OCI-LY7 (cell line): Measurements from ENCODE around the gene PALB2. TPM values are rescaled to one million over a fixed set of nuclear protein-coding genes. Genes with fewer than 3 reads are reported as not detected.

Source experiments
- BruUV-seq: library from RNA; stranded (reverse); fragments of 400-500 nt; replicated peaks from 2 replicates; lab custom pipeline; 2021; lab: Mats Ljungman, UMichigan
- CTCF ChIA-PET: fragments of 300-600 bp; sonication (Branson Sonifier 250); formaldehyde crosslinking; loops from one replicate; lab custom pipeline; 2022; ENCODE audit warnings: antibody characterized with exemption; ENCODE audit not compliant: unreplicated experiment; lab: Charles Lee
- POLR2A ChIA-PET: fragments of 300-600 bp; sonication (Branson Sonifier 250); formaldehyde crosslinking; loops from one replicate; lab custom pipeline; 2022; ENCODE audit warnings: antibody characterized with exemption; lab: Charles Lee
- DNase-seq: peaks from one replicate; pipeline ENCODE4 v3.0.0-alpha.2; 2015; ENCODE audit warnings: low spot score
- H2AFZ ChIP-seq: fragments of 200-600 bp; sonication (generic), shearing (Covaris generic); 2 replicates; pipeline ENCODE4 v1.6.1; 2014; ENCODE audit warnings: mild to moderate bottlenecking, antibody characterized with exemption, low read length, moderate library complexity
- H3K27ac ChIP-seq: fragments of 200-600 bp; sonication (generic); 2 replicates; pipeline ENCODE4 v1.5.1; 2014; ENCODE audit warnings: mixed run types, low read depth, mild to moderate bottlenecking, moderate library complexity, low read length, inconsistent platforms; ENCODE audit not compliant: poor library complexity, severe bottlenecking
- H3K36me3 ChIP-seq: fragments of 200-600 bp; sonication (generic); 2 replicates; pipeline ENCODE4 v1.6.1; 2014; ENCODE audit warnings: mild to moderate bottlenecking, antibody characterized with exemption, low read length, moderate library complexity, mixed read lengths; ENCODE audit not compliant: insufficient read depth
- H3K4me1 ChIP-seq: fragments of 200-600 bp; sonication (generic); 2 replicates; pipeline ENCODE4 v1.5.1; 2014; ENCODE audit warnings: mild to moderate bottlenecking, low read length; ENCODE audit not compliant: insufficient read depth, poor library complexity, severe bottlenecking
- H3K4me2 ChIP-seq: fragments of 200-600 bp; sonication (generic); 2 replicates; pipeline ENCODE4 v1.6.1; 2014; ENCODE audit warnings: mild to moderate bottlenecking, low read length
- H3K4me3 ChIP-seq: fragments of 200-600 bp; sonication (generic); 2 replicates; pipeline ENCODE4 v1.5.1; 2014; ENCODE audit warnings: mild to moderate bottlenecking, low read depth, low read length; ENCODE audit not compliant: poor library complexity, severe bottlenecking
- H3K79me2 ChIP-seq: fragments of 200-600 bp; sonication (generic); 2 replicates; pipeline ENCODE4 v1.6.1; 2016; ENCODE audit warnings: low read depth, mild to moderate bottlenecking, low read length, moderate library complexity, mixed read lengths; ENCODE audit not compliant: insufficient read depth
- H3K9me2 ChIP-seq: fragments of 200-600 bp; sonication (generic); 2 replicates; pipeline ENCODE4 v1.6.1; 2016; ENCODE audit warnings: mild to moderate bottlenecking, low read length, mixed read lengths; ENCODE audit not compliant: insufficient read depth
- H3K9me3 ChIP-seq: fragments of 200-600 bp; sonication (generic); 2 replicates; pipeline ENCODE4 v1.6.1; 2014; ENCODE audit warnings: mild to moderate bottlenecking, mixed run types, low read length, mixed read lengths
- H4K20me1 ChIP-seq: fragments of 200-600 bp; sonication (generic); 2 replicates; pipeline ENCODE4 v1.6.1; 2014; ENCODE audit warnings: mild to moderate bottlenecking, antibody characterized with exemption, low read length, moderate library complexity, mixed read lengths; ENCODE audit not compliant: insufficient read depth
- EZH2phosphoT487 ChIP-seq: fragments of 200-600 bp; sonication (generic); IDR thresholded peaks from 2 replicates; pipeline ENCODE4 v1.6.1; 2018; ENCODE audit warnings: low read depth, borderline replicate concordance, mild to moderate bottlenecking, mixed run types, antibody characterized with exemption, low read length, moderate library complexity, mixed read lengths
- intact Hi-C: fragments of 100-400 bp; cut with micrococcal nuclease; formaldehyde crosslinking; loops from one replicate; pipeline ENCODE4 v1.10.0; 2022; ENCODE audit not compliant: unreplicated experiment
- total RNA-seq, 2 experiments: library from RNA; depleted of rRNA in 1 of 2; stranded (reverse); fragments of >200 nt in 1 of 2; shearing (Covaris generic) in 1 of 2; gene quantifications; 2 replicates each; pipeline ENCODE4 v1.2.3, GENCODE V29; 2014 to 2022
- TF ChIP-seq, protein P1 (sequence below): fragments of 200-600 bp; sonication (generic); conservative IDR thresholded peaks from 2 replicates; pipeline ENCODE4 v1.5.1; 2014; ENCODE audit warnings: mild to moderate bottlenecking, antibody characterized with exemption, low read length, moderate library complexity, mixed read lengths

PALB2 gene
- total RNA-seq, 2 experiments from 2014 or later: 16.6 to 35.1 TPM

DNA sequence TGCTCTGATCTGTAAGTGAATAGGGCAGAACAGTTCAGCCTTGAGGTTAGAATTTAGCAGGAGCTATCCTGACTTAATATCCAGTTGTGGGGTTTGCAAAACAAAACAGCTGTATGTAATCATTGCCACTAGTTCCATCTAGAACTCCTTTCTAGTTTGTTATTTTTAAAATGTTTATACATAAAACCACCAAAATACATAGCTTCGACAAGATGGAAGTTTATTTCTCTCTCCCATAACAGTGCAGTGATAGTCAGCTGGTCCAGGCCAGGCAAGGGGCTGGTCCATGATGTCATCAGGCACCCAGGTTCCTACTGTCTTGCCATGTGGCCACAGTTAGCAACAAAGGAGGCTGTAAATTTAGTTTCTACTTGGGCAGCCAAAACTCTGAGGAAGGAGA lies 27.1 kb upstream of the PALB2 start:
- Histone ChIP-seq H2AFZ (no peak overlapping the region), H3K4me3 (no peak overlapping the region), H3K4me2 (no peak overlapping the region), H3K9me2 (no peaks in the 10 kb centered on the region), H3K27ac (no peak overlapping the region), H3K36me3 (peaks cover 87% of the 10 kb centered on the region), H3K4me1 (no peaks in the 10 kb centered on the region), H4K20me1 (no peaks in the 10 kb centered on the region), H3K9me3 (no peaks in the 10 kb centered on the region), H3K79me2 (no peaks in the 10 kb centered on the region)
- BruUV-seq: no TSS peak
- CTCF ChIA-PET: no interaction called here
- TF ChIP-seq, protein P1, sequence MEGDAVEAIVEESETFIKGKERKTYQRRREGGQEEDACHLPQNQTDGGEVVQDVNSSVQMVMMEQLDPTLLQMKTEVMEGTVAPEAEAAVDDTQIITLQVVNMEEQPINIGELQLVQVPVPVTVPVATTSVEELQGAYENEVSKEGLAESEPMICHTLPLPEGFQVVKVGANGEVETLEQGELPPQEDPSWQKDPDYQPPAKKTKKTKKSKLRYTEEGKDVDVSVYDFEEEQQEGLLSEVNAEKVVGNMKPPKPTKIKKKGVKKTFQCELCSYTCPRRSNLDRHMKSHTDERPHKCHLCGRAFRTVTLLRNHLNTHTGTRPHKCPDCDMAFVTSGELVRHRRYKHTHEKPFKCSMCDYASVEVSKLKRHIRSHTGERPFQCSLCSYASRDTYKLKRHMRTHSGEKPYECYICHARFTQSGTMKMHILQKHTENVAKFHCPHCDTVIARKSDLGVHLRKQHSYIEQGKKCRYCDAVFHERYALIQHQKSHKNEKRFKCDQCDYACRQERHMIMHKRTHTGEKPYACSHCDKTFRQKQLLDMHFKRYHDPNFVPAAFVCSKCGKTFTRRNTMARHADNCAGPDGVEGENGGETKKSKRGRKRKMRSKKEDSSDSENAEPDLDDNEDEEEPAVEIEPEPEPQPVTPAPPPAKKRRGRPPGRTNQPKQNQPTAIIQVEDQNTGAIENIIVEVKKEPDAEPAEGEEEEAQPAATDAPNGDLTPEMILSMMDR: no peak
- no peak for TF ChIP-seq EZH2phosphoT487
- DNase-seq: no peak
- intact Hi-C loops: no loop called here
- POLR2A ChIA-PET: no interaction called here

DNA sequence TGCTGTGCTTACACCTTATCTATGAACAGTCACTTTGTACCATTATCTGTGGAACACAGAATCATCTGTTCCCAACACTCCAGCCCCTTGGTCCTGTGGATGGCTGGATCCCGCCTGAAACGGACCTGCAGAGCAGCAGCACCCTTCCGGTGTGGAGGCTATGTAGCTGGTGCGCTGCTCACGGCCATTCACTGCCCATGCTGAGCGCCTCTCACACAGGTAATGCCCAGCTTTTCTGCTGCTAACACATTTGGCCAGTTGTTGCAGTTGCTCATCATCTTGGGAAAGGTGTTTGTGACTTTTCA lies 26.2 kb upstream of the PALB2 start:
- no peak overlapping the region for H3K4me2 ChIP-seq
- CTCF ChIA-PET: no interaction called here
- H2AFZ ChIP-seq: no peak overlapping the region

DNA sequence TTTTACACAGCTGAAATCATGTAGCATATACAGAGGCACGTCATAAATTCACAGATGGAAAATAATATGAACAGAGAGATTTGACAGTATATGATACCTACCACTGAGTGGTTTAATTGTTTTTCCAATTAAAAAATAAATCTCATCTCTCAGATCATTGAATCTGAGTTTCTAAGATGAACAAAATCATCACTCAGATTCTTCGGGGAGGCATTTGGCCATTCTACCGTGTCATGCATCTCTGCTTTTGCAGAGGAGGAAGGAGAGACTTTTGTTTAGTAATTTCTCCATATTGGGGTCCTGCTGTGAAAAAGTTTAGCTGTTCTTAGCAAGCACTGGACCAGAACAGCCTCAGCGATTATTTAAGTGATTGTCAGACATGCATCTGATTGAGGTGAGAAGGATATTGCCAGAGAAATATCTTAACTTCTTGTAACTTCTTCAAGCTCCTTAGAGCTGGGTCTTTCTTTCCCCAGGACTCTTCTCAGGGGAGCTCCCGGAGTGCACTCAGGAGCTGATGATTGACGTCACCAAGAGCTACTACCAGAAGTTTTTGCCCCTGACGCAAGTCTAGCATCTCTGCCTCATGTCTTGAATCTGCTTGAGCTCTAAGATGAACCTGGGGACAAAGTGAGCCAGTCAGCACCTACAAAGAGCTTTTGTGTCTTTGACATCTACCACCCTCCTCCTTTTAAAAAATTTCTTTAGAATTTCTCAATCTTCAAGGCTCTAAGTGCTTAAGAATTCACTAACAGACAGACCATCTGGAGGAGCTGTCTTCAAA lies 25.7 kb upstream of the PALB2 start:
- intact Hi-C loops: no loop called here
- H3K79me2 ChIP-seq: no peaks in the 10 kb centered on the region
- DNase-seq: no peak
- no peaks in the 10 kb centered on the region for H3K9me2 ChIP-seq
- POLR2A ChIA-PET: no interaction called here
- peaks cover 93% of the 10 kb centered on the region for H3K36me3 ChIP-seq
- TF ChIP-seq, protein P1: no peak
- TF ChIP-seq EZH2phosphoT487: no peak
- no peak overlapping the region for H3K27ac ChIP-seq
- H3K4me3 ChIP-seq: no peak overlapping the region
- no peak overlapping the region for H2AFZ ChIP-seq
- H4K20me1 ChIP-seq: no peaks in the 10 kb centered on the region
- H3K4me2 ChIP-seq: no peak overlapping the region
- no peaks in the 10 kb centered on the region for H3K4me1 ChIP-seq
- CTCF ChIA-PET: no interaction called here
- H3K9me3 ChIP-seq: no peaks in the 10 kb centered on the region
- no TSS peak for BruUV-seq

More for the DNA sequence above, 26.2 kb upstream of the PALB2 start:
- no peak for TF ChIP-seq EZH2phosphoT487
- TF ChIP-seq, protein P1: no peak
- H3K36me3 ChIP-seq: peaks cover 93% of the 10 kb centered on the region
- intact Hi-C loops: no loop called here
- no peaks in the 10 kb centered on the region for H3K79me2 ChIP-seq
- no peak for DNase-seq
- H3K9me2 ChIP-seq: no peaks in the 10 kb centered on the region
- no peaks in the 10 kb centered on the region for H3K4me1 ChIP-seq
- POLR2A ChIA-PET: no interaction called here
- H4K20me1 ChIP-seq: no peaks in the 10 kb centered on the region
- no TSS peak for BruUV-seq
- H3K27ac ChIP-seq: no peak overlapping the region
- no peak overlapping the region for H3K4me3 ChIP-seq
- H3K9me3 ChIP-seq: no peaks in the 10 kb centered on the region
